Fibroblast of villous mesenchyme (primary cell): Measurements from ENCODE around the gene MYH9. TPM values are rescaled to one million over a fixed set of nuclear protein-coding genes. Genes with fewer than 3 reads are reported as not detected.
"Not testable (repeated sequence)": the region's sequence is repeated elsewhere in the genome, so short reads cannot be mapped to it uniquely, and the experiment has no call there.

Experiments used
- DNase-seq: peaks from one replicate; pipeline ENCODE4 v3.0.0-alpha.2; 2010; ENCODE audit warnings: low read depth
- H3K4me3 ChIP-seq: 2 replicates; pipeline ENCODE4 v1.5.1; 2011; ENCODE audit warnings: low read depth, mild to moderate bottlenecking, low read length
- total RNA-seq: library from RNA; depleted of rRNA; stranded (reverse); fragments of >200 nt; gene quantifications from 2 replicates; pipeline ENCODE4 v1.2.3, GENCODE V29; 2012
- TF ChIP-seq, protein P1 (sequence below): IDR thresholded peaks from 2 replicates; pipeline ENCODE4 v1.5.1; 2012; ENCODE audit warnings: low read depth, mild to moderate bottlenecking, low read length; ENCODE audit not compliant: insufficient read depth

MYH9 gene
- total RNA-seq, 1 donor = 1,420 TPM

DNA sequence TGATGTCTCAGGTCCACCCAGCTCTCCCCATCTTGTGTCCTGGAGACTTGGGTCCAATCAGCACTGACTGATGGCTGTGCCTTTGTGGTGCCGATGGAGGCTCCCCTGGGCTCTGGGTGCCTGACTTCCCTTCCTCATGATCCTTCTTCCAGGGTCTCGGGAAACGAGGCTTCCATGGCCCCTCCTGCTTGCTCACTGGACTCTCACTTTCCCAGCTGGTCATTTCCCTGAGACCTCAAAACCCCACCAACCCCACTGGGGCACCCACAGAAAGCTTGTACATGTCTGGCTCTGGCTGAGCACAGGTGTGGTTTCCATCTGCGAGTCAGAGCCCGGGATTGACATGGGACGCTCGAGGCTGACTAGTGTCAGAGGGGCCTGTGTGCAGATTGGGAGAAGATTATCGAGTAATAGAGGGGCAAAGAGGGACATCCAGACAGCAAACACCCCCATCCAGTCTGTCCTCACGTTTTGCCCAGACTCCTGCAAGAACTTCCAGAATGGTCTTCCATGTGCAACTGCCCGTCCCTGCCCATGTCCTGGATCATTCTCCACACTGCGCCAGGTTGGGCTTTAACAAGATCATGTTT, 119.8 kb downstream of the MYH9 start:
- H3K4me3 ChIP-seq = no peak overlapping the region
- TF ChIP-seq, protein P1, sequence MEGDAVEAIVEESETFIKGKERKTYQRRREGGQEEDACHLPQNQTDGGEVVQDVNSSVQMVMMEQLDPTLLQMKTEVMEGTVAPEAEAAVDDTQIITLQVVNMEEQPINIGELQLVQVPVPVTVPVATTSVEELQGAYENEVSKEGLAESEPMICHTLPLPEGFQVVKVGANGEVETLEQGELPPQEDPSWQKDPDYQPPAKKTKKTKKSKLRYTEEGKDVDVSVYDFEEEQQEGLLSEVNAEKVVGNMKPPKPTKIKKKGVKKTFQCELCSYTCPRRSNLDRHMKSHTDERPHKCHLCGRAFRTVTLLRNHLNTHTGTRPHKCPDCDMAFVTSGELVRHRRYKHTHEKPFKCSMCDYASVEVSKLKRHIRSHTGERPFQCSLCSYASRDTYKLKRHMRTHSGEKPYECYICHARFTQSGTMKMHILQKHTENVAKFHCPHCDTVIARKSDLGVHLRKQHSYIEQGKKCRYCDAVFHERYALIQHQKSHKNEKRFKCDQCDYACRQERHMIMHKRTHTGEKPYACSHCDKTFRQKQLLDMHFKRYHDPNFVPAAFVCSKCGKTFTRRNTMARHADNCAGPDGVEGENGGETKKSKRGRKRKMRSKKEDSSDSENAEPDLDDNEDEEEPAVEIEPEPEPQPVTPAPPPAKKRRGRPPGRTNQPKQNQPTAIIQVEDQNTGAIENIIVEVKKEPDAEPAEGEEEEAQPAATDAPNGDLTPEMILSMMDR = no peak
- no peak for DNase-seq

DNA sequence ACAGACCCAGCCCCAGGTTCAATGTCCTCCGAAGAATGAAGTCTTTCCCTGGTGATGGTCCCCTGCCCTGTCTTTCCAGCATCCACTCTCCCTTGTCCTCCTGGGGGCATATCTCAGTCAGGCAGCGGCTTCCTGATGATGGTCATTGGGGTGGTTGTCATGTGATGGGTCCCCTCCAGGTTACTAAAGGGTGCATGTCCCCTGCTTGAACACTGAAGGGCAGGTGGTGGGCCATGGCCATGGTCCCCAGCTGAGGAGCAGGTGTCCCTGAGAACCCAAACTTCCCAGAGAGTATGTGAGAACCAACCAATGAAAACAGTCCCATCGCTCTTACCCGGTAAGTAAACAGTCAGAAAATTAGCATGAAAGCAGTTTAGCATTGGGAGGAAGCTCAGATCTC, 120.7 kb downstream of the MYH9 start:
- TF ChIP-seq, protein P1 = no peak
- H3K4me3 ChIP-seq = no peak overlapping the region
- no peak for DNase-seq

DNA sequence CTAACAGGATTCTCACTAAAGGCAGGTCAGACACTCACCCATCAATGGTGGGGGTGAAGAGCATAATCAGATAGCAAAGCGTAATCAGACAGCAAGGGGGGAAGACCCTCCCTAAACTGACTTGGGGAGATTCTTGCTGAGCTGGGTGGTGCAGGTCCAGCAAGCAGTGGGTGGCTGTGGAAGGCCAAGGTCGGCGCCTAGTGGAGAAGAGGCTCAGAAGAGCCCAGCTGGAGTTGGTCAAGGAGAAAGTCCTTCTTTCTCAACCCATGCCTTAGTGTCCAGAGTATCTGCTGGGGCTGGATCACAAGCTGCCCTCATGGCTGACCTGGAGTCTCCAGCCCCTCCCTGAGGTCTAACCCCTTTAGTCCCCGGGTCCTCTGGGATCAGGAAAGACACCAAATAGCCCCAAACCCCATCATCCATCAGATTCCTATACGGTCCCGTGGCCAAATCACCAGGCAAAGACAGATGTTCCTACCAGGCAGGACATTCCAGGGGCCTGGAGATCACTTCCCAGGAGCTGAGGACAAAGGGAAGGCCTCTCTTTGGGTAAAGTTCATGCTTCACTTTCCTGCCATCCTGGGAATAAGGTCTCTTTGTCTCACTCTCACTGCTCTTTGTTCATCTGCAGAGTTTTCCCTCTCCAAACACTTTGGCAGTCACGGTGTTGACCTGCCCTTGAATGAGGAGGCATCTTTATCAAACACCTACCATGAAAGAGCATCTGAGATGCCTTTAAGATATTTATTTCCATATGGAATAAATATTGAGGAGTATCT, 123.7 kb downstream of the MYH9 start:
- H3K4me3 ChIP-seq, DNase-seq: not testable (repeated sequence)

DNA sequence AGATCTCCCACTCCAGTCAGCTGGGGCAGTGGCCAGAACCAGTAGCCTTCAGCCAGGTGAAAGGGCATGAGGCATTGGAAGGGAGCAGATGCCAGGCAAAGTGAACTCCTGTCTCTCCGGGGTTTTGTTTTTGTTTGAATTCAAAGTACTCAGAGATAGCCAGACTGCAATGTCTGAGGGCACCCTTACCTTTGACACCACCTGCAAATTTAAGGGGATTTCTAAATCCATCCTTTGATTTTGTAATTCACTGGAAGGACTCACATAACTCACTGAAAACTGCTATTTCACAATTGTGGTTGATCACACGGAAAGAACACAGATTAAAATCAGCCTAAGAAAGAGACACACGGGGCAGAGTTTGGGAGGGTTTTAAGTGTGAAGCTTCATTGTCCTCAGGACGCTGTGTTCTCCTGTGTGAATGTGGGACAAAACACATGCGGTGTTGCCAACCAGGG, 124.5 kb downstream of the MYH9 start:
- not testable (repeated sequence) for H3K4me3 ChIP-seq
- peak; percentile 69 for DNase-seq

DNA sequence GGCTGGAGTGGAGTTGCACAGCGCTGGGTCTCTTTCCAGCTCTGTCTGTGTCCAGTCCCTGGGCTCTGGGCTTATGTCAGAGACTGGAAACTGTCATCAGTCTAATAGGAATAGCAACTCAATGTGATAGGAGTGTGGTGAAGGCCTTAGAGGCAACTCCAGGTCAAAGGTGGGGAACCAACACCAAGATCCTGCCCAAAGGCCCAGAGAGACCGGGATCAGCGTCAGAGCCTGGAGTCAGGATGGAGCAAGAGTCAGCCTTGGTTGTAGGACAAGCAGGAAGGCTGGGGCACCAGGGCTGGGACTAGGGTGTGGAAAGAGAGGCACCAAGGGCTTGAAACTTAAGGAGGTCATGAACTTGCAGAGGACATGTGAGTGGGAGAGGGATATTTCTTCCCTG, 125.5 kb downstream of the MYH9 start:
- not testable (repeated sequence) for DNase-seq, H3K4me3 ChIP-seq

DNA sequence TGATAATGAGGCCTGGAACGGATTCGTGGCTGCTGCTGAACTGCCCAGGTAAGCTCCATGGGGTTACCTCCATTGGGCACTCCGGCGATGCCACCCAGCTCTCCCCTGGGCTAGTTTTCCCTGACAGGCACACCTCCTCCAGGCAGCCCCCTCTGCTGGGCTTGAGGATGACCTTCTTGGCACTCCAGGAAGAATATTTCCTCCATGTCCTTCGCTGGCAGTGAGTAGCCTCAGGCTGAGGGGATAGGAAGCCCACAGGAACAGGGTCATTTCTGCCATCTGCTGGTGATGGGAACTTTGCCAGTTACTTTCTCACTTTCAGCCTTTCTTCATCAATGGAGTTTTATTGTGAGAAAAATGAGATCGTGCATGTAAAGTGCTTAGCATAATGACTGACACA, 126.1 kb downstream of the MYH9 start:
- not testable (repeated sequence) for DNase-seq, H3K4me3 ChIP-seq
- TF ChIP-seq, protein P1 = peak; percentile 3

DNA sequence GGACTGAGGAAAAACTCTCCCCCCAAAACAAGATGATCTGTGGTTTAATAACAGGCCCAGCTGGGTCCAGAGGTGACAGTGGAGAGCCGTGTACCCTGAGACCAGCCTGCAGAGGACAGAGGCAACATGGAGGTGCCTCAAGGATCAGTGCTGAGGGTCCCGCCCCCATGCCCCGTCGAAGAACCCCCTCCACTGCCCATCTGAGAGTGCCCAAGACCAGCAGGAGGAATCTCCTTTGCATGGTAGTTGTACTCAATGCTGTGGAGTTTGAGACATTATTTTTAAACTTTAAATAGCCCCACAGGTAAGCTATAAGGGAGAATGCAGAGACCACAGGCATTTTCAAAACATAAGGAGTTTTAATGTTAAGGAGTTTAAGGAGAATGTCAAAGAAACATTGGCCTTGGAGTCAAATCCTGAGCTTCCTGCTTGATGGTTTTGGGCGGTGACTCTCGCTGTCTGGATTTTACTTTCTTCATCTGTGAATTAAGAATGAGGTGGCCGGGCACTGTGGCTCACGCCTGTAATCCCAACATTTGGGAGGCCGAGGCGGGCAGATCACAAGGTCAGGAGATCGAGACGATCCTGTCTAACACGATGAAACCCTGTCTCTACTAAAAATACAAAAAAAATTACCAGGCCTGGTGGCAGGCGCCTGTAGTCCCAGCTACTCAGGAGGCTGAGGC, 128.0 kb downstream of the MYH9 start:
- no peak overlapping the region for H3K4me3 ChIP-seq
- no peak for DNase-seq
- TF ChIP-seq, protein P1 = no peak

DNA sequence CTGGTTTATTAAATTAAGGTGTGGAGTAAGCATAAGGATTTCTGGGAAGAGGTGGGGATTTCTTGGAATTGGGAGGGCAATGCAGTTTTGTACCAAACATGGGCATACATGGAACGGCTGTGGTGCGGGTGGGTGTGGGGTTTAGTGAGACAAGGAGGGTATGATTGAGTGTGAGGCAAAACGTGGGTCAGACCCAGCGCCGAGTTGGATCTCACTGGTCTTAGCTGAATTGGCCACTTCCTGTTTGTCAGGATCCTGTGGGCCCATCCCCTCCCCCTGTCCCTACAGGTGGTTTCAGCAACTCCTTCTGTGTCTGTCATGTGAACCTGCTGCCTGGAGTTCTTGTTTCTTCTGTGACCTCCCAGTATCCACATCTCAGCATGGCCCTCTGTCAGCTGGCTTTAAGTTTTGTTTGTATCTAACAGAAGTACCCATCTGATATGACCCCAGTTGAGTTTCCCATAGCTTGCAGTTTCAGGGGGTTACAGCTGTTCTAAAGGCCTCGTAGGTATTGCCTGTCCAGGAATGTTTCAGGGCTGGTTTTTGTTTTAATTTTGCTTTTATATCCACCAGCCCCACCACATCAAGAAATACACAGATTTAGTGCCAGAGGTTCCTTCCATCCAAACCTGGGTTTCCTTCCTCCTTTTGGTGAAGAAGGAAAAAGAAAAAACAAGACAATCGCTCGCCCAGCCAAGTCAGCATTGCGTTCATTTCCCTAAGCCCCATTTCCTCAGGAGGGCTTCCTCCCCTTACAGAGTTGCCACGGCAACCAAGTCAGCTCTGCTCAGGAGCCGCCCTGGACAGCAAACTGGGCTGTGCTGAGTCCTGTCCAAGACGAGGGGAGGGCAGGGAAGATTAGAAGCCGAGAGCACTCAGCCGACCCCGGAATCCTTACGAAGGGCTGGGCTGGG, 128.8 kb downstream of the MYH9 start:
- DNase-seq = peak; percentile 77
- TF ChIP-seq, protein P1 = no peak
- no peak overlapping the region for H3K4me3 ChIP-seq
